HTR-8/SVneo (cell line): ENCODE results near the gene SREBF1.
A peak's percentile ranks its signal among the peaks of the same experiment; 100 is the strongest.

Experiments used
- DNase-seq: peaks from one replicate; pipeline ENCODE4 v3.0.0; 2011; ENCODE audit warnings: low spot score, mixed read lengths; ENCODE audit not compliant: insufficient read length
- FAIRE-seq: peaks from 2 replicates; lab custom pipeline; 2011; peaks lifted over from hg19 to GRCh38; lab: Jason Lieb, UNC

Gene SREBF1

GRCh38 chr17:17836818-17837379 is at the start of gene SREBF1:
TSS of gene SREBF1 (minus strand) at chr17:17836986. CDS start at chr17:17836817, 169 bp downstream.
- DNase-seq (peak; percentile 88), FAIRE-seq (peak; percentile 33)

GRCh38 chr17:17886226-17886625 is 49.4 kb upstream of the SREBF1 start:
- no peak for DNase-seq
- FAIRE-seq, result no peak

- DNase-seq (no peak), FAIRE-seq (peak; percentile 58)
Observed at GRCh38 chr17:17884391-17885357, 47.9 kb upstream of the SREBF1 start.

- no peak for DNase-seq
- FAIRE-seq, result no peak
Observed at GRCh38 chr17:17883801-17884200, 47.0 kb upstream of the SREBF1 start.

GRCh38 chr17:17882082-17882581 is 45.3 kb upstream of the SREBF1 start:
- FAIRE-seq, result no peak

GRCh38 chr17:17880577-17881196 is 43.9 kb upstream of the SREBF1 start:
- no peak for FAIRE-seq

More at GRCh38 chr17:17882082-17882581, 45.3 kb upstream of the SREBF1 start:
- no peak for DNase-seq

GRCh38 chr17:17877529-17878358 is 41.0 kb upstream of the SREBF1 start:
- DNase-seq, result no peak
- peak; percentile 54 for FAIRE-seq

More at GRCh38 chr17:17880577-17881196, 43.9 kb upstream of the SREBF1 start:
- no peak for DNase-seq

- FAIRE-seq (no peak), DNase-seq (no peak)
Observed at GRCh38 chr17:17876959-17877528, 40.3 kb upstream of the SREBF1 start.

- FAIRE-seq, result no peak
- peak; percentile 78 for DNase-seq
Observed at GRCh38 chr17:17874478-17874877, 37.7 kb upstream of the SREBF1 start.

- DNase-seq (no peak), FAIRE-seq (no peak)
Observed at GRCh38 chr17:17873450-17873991, 36.7 kb upstream of the SREBF1 start.

GRCh38 chr17:17872547-17873345 is 36.0 kb upstream of the SREBF1 start:
- FAIRE-seq, result no peak
- DNase-seq, result no peak

- FAIRE-seq (no peak), DNase-seq (no peak)
Observed at GRCh38 chr17:17871913-17872312, 35.1 kb upstream of the SREBF1 start.

GRCh38 chr17:17870247-17870646 is 33.5 kb upstream of the SREBF1 start:
- no peak for DNase-seq
- FAIRE-seq, result peak; percentile 67

GRCh38 chr17:17868641-17869522 is 32.1 kb upstream of the SREBF1 start:
- no peak for FAIRE-seq
- no peak for DNase-seq

GRCh38 chr17:17866897-17867296 is 30.1 kb upstream of the SREBF1 start:
- no peak for DNase-seq
- peak; percentile 31 for FAIRE-seq

- DNase-seq, result no peak
- FAIRE-seq, result peak; percentile 52
Observed at GRCh38 chr17:17866425-17866824, 29.6 kb upstream of the SREBF1 start.

- no peak for FAIRE-seq
- no peak for DNase-seq
Observed at GRCh38 chr17:17865035-17865434, 28.2 kb upstream of the SREBF1 start.

GRCh38 chr17:17860766-17861107 is 24.0 kb upstream of the SREBF1 start:
- FAIRE-seq, result peak; percentile 26
- DNase-seq, result no peak
